Measurements from ENCODE around the gene CFAP65.

CFAP65 gene

GRCh38 chr2:218963601-218964000 is 77.7 kb downstream of the CFAP65 start:
- DNase-seq = no peak

DNA sequence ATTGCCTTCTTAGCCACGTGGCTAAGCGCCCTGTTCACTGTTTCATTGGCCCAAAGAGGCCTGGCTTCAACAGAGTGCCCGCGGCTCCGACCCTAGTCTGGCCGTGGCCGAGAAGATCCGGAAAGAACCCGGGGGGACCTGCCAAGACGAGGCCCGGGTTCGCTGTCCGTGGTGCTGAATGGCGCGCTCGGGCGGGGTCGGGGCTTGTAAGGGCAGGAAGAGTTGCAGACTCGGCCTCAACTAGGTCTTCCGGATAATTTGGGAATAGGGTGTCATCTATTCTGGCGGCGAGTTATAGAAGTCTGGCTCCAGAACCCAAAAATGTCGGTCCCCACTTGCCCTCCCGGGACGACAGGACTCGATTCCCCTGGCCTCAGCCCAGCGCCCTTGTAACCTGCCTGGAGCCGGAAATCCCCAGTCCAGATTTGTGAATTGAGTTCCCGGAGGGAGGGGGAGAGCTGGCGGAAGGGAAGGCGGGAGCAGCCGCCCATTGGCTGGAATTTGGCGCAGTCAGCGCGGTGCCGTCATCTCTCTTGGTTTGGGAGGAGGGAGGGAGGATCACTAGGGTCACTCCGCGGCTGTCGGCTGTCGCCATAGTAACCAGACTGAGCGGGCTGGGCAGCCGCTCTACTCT is 78.3 kb downstream of the CFAP65 start:
- DNase-seq = peak; percentile 64 to 84

GRCh38 chr2:218961651-218962570 is 79.4 kb downstream of the CFAP65 start:
- DNase-seq = peak in 1 of 2 experiments; percentile 15

DNA sequence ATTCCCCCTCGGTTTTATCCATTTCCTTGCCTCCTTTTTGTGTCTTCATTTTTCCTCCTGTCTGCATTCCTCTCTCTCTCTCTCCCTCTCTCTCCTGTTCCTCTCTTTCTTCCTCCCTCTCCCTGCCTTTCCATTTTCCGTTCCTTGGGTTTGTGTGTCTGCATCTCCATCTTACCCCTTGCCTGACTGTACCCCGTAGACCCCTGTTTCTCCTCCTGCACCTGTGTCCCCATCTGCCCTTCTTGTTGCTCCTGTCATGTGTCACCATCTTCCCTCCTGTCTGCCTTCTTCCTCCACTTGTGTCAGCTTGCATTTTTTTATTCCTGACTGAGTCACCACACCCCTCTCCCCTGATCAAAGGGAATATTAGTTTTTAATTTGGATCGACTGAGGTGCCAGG is 80.1 kb downstream of the CFAP65 start:
- DNase-seq = no peak

- no peak for DNase-seq
These were observed 80.8 kb downstream of the CFAP65 start for GRCh38 chr2:218960309-218961165.

DNA sequence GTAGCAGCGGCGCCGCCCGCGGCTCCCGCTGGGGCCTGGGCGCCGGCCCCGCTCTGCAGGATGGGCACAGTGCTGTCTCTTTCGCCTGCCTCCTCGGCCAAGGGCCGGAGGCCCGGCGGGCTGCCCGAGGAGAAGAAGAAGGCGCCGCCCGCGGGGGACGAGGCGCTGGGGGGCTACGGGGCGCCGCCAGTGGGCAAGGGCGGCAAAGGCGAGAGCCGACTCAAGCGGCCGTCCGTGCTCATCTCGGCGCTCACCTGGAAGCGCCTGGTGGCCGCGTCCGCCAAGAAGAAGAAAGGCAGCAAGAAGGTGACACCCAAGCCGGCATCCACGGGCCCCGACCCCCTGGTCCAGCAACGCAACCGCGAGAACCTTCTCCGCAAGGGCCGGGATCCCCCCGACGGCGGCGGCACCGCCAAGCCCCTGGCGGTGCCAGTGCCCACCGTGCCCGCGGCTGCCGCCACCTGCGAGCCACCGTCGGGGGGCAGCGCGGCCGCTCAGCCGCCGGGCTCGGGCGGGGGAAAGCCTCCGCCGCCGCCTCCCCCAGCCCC is 81.5 kb downstream of the CFAP65 start:
- DNase-seq = no peak

DNA sequence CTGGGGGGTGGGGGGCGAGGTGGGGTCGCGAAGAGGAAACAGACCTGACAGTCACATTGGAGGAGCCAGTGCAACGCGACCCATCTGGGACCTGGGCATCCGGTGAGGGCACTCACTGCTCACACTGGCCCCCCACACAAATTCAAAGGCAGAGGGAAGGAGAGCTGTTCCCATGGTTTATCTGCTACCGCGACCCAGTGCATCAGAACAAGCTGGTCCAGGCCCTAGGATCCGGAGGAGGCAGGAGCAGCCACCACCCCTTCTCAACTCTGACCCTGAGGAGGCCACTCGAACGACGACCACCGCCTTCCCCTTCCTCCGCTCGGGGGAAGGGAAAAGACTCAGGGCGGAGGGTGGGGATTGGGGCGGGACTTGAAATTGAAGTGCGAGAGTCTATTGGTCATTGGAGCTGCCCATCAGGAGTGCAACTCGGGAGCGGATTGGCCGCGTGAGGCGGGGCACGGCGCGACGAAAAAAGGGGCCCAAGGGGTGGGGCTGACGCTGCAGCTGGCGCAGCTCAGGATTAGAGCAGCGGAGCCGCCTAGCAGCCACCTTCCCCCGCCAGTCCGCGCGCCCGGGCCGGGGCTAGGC is 82.1 kb downstream of the CFAP65 start, which contains the start of gene CDK5R2:
Gene CDK5R2 (plus strand): TSS at position 526 of the 591 bp plus-strand sequence. CDS start 155 bp downstream, outside the sequence.
- peak; percentile 77 to 78 for DNase-seq

DNA sequence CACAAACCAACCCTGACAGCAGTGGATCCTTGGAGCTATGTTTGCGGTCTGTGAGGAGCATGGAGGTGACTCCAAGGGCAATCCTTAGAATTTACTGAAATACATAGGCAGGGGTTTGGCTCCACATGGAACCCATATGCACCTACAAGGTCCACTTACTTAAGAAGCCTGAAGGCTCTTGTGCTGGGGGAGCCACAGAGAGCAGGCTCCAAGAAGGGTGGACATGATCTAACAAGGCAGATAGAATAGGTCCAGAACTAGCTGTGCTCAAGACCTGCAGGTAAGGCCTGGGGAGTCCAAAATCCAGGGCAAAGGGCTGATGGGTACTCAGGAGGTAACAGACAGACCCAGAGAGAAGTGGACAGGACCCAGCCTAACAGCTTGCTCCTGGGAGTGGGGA is 83.0 kb downstream of the CFAP65 start:
- no peak for DNase-seq

DNA sequence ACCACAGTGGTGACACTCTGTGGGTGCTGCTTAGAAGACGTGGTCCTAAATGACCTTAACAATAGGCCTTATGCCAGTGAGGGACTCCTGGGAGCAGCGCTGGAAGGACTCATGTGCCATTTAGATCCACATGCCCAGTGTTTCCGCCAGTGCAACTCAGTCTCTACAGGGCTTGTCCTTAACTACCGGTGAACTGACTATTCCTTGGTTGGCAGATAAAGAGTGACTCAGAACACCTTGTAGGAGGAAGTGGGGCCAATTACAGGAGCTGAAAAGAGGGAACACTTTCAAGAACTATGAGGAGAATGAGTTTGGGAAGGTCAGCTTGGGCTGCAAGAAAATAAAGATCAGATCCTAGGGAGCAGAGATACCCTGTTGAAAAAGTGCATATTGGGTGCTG is 83.6 kb downstream of the CFAP65 start:
- no peak for DNase-seq

- DNase-seq = no peak
These were observed 85.3 kb downstream of the CFAP65 start for GRCh38 chr2:218956039-218956438.

- no peak for DNase-seq
These were observed 86.6 kb downstream of the CFAP65 start for GRCh38 chr2:218954541-218955300.

DNA sequence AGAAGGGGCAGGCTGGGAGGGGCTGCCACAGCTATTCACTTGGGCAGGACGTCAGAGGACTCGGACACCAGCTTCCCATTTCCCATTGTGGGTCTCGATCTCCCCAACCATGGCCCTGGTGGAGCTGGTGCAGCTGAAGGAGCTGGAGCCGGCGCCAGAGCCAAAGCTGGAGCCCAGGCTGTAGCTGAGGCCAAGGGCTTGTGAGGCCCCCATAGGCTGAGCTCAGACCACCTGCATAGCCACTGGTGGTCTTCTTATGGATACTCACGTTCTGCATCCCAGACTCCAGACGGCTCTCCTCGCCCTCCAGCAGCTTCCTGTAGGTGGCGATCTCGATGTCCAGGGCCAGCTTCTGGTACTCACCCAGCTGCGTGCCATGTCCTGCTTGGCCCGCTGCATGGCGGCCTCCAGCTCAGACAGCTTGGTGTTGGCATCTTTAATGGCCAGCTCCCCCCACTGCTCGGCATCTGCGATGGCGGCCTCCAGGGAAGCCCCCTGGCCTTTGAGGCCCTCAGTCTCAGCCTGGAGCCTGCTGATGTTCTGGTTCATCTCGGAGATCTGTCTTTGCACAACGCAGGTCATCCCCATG is 87.9 kb downstream of the CFAP65 start:
- DNase-seq = no peak

All from NCI-H187 (cell line).